NCI-H1048 (cell line): ENCODE results near the gene SPATA6L.
A peak's percentile ranks its signal among the peaks of the same experiment; 100 is the strongest.
"Not testable (repeated sequence)": the region's sequence is repeated elsewhere in the genome, so short reads cannot be mapped to it uniquely, and the experiment has no call there.

Experiments used
- DNase-seq: peaks from one replicate; lab custom pipeline; 2025; lab: John Stamatoyannopoulos, UW

Gene SPATA6L

DNA sequence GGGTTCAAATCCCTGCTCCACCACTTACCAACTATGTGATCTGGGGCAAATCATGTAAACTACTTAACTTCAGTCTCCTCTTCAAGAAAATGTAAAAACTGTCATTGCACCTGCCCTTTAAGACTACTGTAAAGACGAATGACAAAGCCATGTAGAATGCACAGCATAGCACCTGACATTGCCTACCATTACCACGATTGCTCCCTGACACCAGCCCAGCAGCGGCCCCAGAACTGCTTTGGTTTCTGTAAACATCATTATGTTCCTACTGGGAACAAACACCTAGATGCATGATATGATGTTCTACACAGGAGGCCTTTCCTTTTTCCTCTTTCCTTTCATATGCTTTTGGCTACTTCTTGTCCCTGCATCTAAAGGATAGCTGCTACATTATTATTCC is 27.3 kb downstream of the SPATA6L start:
- DNase-seq = no peak

DNA sequence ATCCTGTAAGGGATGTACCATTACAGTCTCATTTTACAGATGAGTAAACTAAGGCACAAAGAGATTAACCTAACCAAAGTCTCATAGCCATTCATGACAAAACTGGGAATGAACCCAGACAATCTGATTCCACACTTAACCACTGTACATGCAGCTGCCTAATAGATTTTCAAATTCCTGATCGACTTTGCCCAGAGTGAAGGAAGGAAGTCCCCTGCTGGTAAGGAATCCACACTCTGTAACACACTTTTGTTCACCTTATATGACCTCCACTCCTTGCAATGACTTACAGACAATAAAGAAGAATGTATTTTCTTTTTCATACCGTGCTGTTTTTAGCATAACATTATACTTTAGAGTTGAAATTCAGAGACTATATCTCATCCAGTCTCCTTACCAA is 35.4 kb downstream of the SPATA6L start:
- no peak for DNase-seq

DNA sequence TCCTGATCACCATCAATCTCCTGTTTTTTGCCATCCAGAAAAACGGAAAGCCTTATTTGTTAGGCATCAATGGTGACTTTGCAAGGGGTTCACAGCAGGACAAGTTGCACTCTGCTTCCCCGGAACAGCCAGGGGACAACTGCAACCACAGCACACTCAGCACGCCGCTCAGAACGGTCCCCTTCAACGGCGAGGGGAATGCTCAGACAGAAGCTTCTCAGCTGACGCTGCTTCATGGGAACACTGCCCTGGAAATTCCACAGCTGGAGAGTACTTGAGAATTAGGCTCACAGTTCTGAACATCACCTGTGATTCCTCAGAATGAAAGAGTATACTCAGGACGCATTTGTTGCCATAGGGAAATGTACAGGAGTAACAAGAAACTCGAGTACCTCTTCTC is 44.3 kb downstream of the SPATA6L start:
- no peak for DNase-seq

DNA sequence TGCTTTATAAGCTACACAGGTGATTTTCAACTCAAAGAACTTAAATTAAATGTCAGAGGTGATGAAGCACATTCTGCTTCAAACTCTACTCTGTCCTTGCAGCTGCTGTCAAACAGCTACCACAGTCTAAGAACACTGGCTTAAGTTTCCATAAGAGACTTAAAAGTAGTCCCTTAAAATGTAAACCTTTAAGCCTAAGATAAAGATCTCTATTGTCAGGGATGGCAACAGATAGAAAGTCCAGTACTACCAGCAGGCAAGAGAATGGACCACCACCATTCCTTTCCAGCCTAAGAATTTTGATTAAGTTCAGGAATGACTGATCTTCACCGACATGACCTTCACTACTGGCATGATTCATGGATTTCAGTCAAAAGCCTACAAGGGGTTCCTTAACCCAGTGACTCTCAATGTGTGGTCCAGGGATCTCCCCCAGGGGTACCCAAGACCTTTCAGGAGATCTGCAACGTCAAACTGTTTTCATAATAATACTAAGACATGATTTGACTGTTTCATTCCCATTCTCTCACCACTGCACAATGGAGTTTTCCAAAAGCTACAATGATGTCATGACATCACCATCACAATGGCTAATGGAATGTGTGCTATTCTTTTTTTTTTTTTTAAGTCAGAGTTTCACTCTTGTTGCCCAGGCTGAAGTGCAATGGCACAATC is 45.3 kb downstream of the SPATA6L start:
- DNase-seq = no peak

DNA sequence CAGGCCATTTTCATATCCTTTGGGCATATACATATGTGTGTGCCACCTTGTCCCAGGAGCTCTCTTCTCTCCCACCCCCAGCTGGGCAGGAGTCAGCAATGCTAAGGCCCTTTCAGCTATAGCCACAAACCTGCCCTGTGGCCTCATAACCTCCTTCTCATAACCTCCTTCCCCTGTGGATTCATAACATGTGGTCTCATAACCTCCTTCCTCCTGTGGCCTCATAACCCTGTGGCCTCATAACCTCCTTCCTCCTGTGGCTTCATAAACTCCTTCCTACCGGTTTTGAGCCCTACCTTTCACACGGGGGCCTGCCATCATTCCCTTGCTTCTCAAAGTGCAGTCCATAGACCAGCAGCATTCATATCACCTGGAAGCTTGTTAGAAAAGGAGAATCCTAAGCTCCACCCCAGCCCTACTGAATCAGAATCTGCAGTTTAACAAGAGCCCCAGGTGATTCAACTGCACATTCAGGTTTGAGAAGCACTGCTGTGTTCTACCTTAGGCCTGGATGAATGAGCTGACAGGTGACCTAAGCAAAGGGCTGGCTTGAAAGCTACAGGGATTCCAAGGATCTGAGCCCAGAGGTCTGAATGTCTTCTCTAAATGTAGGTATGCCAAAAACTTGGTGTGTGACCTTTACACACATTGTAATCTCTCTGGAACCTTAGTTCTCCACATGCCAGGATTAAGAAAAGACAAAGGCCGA is 46.1 kb downstream of the SPATA6L start:
- DNase-seq = no peak

DNA sequence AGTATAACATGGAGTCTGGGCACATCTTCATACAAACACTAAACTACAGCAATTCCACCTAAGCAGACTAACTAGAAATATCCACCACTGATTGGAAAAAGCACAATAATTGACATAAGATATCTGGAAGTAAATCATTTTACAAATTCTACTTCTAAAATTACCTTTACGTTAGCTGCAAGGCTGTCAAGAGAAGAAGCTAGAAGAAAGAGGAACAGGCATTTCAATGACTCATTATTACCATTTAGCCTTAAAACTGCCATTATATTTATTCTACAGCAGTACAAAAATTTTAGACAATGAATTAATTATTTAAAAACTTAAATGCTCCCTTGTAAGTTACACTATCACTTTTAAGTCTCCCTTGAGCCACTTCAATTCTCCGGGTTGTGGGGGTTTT is 47.6 kb downstream of the SPATA6L start:
- DNase-seq = no peak

DNA sequence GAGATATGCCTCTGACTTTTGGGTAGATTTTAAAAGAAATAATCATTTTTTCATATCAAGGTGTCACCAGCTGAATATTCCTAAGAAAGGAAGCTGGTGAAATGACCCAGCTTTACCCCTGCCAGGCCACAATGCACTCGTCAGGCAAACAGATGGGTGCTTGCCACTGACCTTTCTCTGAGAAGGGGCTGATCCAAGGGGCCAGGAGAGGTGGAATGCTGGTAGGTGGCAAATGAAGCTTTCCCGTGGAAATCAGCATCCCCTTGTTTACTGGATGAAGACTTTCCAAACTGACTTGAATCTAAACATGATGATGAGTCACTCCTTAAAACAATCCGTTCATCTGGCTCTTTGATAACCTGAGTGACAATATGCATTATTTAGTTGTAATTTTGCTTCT is 48.5 kb downstream of the SPATA6L start:
- DNase-seq = no peak

DNA sequence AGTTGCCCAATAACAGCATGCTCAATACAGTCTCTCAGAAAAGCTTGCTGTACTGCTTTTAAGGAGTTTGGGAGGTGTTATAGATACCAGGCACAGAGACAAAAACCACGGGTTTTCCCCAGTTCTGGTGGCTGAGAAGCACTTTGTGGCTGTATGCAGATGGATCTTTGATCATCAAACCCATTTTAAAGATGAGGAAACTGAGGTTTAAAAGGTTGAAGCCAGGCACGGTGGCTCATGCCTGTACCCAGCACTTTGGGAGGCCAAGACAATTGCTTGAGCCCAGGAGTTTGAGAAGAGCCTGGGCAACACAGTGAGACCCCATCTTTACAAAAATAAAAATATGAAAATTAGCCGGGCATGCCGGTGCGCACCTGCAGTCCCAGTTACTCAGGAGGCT is 50.5 kb downstream of the SPATA6L start:
- no peak for DNase-seq

DNA sequence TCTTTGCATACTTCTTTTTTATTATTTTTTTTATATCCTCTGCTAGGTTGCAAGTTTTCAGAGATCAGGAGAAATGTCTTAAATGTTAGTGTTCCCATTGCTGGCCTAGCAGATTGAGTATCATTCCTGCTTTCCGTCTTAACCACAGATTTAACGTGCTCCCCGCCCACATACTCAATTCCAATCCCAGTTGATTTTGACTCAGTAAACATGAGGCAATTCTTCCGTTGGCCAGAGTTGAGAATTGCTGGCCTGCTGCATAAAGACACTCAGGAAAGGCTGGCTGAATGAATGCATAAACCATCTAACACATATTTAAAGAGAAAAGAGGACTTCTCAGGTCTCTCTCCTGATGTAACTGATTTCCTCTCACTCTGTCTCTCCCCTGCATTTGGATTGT is 51.0 kb downstream of the SPATA6L start:
- no peak for DNase-seq

DNA sequence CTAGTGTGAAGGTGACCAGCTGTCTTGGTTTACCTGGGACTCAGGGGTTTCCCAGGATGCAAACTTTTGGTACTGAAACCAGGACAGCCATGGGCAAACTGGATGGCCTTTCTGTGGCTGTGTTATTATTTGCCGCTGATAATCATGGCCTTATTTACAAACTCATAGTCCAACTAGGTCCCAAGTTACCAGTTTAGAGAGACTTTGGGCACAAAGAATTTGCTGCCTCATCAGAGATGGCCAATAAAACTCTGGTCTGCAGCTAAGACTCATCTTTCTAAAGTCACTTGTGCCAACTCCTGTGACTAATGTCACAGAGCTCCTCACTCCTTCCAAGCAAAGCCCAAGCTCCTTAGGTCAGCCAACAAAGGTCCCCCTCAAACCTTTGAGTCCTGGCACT is 51.7 kb downstream of the SPATA6L start:
- no peak for DNase-seq

DNA sequence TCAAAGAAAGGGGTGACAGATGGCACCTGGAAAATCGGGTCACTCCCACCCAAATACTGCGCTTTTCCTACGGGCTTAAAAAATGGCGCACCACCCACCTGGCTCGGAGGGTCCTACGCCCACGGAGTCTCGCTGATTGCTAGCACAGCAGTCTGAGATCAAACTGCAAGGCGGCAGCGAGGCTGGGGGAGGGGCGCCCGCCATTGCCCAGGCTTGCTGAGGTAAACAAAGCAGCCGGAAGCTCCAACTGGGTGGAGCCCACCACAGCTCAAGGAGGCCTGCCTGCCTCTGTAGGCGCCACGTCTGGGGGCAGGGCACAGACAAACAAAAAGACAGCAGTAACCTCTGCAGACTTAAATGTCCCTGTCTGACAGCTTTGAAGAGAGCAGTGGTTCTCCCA is 60.2 kb downstream of the SPATA6L start:
- DNase-seq = not testable (repeated sequence)

DNA sequence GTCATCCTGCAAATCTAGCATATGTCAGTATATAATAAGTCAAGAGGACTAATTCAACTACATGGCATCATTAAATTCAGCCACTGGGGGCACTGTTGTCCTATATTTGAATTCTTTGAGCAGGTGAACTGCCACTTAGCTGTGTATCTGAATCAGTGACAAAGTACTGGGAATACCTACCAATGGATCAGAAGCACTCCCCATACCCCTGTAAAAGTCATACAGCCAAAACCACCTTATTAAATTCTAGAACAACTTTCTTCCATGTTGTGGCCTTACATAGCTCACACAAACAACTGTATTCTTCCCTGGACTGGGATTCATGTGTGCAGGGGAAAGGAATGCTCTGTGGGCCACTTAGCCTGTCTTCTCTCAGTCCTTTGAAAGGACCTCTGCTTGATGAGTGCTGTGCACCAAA is 61.6 kb downstream of the SPATA6L start:
- DNase-seq = peak; percentile 44

DNA sequence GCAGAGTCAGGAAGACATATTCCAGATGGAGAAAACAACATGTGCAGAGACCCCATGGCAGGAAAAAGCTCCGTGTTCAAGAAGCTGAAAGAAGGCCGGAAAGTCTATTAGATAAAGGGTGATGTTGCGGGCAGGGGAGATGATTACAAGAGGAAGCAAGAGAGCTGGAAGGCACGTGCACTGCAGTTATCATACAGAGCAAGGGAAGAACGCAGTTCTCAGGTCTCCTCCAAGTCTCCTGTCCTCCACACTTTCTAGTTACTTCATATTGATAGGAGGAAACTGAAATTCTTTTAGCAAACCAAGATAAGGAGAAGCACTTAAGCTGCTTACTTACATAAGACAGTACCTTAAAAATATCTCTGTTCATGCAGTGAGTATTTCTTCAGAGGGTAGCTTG is 62.5 kb downstream of the SPATA6L start:
- no peak for DNase-seq

DNA sequence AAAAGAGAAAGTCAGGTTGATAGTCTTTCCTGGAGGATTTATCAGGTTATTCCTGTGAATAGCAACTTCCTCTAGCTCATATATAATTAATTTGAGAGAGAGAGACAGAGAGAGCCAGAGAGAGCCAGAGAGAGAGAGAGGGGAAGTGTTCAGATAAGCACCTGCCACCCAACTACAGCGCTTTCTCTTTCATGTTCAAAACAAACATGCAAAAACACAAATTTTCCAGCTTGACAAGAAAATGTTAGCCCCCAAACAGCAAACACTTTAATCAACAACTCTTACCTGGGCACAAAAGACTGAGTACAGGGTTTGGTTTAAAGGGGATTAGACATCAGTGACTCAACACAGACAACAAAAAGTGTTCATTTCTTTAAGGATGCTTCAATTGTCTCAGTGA is 65.9 kb downstream of the SPATA6L start:
- DNase-seq = no peak

DNA sequence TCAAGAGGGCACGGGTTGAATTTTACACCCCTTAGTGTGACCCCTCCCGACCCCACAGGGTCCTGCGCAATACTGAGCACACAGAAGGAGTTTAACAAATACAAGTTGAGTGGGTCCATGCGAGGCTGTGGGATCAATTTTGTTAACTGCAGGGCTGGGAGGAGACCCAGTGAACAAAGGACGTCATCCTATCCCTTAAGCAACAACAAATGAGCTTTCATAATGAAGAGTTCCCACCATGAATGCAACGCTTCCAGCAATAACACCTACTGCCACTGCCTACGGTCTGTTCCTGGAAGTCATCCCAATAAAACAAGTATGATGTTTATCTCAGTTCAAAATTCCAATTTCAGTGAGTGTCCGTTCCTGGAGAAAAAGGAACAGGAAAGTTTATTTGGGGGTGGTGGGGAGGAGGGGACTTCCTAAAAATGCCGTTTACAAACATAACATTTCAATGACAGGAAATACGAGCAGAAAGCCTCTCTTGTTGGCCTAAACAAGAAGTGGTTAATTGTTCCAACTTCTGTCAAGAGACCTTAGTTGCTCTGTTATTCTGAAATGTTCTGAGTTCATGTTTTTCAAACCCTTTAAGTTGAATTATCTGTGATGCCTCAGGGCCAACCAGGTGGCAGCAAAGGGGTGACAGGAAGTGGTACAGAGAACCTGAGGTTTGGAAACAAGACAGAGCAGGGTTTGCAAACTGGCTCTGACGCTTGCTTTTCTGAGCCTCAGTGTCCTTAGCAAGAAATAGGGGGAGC is 69.9 kb downstream of the SPATA6L start:
- DNase-seq = no peak

DNA sequence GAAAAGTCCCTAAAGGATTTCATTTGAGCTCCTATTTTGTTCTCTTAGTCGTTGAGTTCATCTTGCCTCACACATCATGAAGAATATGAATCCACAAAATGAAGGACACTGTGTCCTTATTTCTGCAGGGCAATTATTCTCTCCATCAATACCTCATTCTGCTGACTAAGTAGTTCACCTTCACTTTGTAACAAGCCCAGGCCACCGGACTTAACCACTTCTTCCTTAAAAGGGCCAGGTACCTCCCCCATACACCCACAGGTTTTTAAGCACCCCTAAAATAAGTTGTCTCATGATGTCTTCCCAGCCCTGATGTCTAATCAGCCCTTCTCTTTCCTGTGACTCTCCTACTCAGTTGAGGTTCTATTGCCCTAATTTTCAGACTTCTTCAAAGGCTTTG is 71.3 kb downstream of the SPATA6L start:
- no peak for DNase-seq

DNA sequence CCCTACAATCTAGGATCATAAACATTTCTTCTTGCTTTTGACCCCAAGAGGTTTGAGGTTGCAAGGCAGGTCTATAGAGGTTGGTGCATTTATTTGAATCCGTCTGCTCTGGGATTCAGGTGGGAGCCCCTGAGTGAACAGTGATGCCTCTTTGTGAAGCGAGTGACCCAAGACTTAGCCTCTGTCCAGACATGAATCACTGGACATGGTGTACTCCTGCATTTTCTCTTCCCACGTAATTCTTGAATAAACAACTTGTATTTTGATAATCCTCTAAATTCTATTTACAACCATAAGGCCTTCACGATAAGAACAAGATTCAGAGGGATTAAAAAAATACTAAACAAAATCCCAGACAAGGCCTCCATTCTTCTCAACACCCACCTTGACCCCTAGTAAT is 71.7 kb downstream of the SPATA6L start:
- DNase-seq = no peak

DNA sequence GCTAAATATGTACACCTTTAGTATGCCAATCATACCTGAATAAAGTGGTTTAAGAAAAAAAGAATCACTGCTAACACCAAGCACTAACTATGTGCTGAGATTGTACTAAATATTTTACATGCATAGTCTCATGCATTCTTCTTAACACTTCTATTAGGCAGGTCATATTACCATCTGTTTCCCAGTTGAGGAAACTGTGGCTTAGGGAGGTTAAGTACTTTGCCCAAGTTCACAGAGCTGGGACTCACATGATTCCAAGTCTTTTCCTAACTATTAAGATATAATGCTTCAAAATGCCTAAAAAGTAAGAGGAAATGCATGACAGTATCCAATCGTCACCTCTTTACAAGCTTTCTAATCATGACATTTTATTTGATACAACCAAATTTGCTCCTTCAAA is 73.4 kb downstream of the SPATA6L start:
- DNase-seq = no peak

DNA sequence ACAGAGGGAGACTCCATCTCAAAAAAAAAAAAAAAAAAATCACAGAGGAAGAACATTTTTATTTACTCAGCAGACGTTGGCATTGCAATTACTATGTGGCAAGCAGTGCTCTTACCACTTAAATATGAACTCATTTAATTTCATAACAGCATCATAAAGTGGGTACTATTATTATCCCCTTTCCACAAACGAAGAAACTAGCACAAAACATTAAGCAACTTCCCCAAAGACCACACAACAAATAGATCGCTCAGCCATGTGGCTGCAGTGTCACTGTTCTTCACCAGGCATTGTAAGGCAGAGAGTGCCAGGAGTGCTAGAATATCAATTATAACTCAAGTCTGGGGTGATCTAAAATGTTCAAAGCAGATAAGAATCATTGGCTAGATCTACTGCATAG is 74.0 kb downstream of the SPATA6L start:
- no peak for DNase-seq

DNA sequence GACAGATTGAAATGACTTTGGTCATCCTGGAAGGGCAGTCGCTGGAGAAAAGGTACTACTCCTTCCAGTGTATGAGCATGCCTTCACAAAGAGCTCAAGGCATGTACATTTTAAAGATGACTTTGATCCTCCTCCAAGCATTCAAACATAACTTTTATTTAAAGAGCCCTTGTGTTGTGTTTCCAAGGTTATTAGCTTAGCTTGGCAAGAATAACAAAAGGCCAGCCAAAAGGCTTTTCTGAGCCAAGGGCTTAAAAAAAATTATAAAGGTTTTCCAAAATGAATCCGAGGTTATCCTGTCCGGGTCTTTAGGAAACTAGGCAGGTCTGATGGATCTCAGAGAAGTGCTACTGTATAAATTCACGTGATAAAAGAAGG is 75.2 kb downstream of the SPATA6L start:
- DNase-seq = no peak

DNA sequence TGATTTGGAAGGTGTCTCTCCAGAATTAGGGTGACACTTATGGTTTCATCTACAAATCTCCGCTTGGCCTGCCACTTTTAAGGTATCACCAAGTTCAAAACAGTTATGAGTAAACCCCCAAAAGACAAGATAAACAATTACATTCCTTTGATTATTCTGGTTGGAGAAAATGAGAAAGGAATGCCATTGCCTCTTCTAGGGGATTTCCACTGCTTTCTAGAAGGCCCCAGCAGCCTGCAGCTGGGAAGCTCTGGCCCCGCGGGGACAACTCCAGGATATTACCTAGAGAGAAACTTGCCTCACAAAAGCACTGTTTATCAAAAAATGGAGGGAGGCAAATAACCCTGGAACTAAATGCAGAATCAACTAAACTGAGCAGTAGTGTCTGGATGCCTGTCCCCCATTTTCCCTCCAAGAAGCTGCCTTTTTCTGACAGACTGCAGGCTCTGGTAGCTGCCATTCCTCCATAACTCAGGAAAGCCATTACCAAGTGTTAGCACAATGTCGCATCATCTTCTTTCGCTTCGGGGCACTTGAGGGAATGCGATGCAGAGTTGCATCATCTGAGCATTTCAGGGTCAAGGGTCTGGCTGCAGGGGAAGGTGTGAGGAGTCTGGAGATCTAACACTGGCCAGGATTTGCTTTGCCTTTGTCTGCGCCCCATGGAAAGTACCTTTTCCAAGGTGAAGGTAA is 75.7 kb downstream of the SPATA6L start:
- no peak for DNase-seq

DNA sequence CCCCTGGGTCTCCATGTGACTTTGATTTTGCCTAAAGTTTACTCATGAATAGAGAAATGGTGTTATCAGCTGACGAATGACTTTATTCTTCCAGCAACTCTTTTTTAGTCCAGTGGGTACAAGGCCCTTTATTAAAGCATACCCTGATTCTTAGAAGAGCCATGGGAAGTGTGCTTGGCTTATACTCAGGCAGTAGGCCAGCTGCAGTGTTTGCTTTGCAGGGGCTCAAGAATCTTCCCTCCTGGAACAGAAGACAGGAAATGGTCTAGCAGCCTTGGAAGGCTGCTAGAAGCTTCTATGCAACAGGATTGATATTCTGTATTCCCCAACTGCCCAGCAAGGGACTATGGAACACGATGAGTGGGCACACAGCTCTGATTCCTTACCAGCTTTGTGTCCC is 77.6 kb downstream of the SPATA6L start:
- no peak for DNase-seq

DNA sequence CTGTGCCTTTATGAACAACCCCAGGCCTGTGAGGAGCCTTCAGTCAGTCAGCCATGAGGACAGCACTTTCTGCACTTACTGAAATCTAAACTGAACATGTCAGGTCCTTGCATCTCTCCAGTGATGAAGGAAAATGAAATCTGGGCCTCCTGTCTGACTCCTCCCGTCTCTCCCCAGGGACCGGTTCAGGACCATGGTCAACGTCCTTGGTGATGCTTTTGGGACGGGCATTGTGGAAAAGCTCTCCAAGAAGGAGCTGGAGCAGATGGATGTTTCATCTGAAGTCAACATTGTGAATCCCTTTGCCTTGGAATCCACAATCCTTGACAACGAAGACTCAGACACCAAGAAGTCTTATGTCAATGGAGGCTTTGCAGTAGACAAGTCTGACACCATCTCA is 81.1 kb downstream of the SPATA6L start:
- no peak for DNase-seq
